GM18873 (cell line): ENCODE data around the gene HOXA10.

Experiments used
- ATAC-seq: cut with Tn5 transposase; IDR thresholded peaks from one replicate; pipeline ENCODE4 v1.9.1; 2021; ENCODE audit warnings: mild to moderate bottlenecking, moderate library complexity, moderate number of reproducible peaks; ENCODE audit not compliant: unreplicated experiment, low FRiP score

The HOXA10 gene

DNA sequence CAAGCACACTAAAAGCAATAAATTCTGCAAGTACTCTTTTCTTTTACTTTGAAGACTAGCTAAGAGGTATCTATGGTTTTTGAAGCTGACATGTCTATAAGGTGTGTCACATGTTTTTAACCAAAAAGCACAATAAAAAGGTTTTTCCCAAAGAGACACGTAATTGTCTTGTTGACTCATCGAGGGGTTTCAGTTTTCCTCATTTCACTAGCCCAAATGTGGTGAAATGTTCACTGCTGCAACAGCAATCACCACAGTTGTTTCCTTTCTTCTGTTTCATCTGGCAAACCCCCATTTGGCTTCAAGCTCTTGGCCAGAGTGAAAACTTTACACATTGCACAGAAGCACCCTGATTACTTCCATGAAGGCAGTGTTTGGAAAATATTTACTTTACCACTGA, 39.7 kb downstream of the HOXA10 start:
- ATAC-seq, result no peak

GRCh38 chr7:27133409-27134231, 40.5 kb downstream of the HOXA10 start:
- ATAC-seq, result no peak

DNA sequence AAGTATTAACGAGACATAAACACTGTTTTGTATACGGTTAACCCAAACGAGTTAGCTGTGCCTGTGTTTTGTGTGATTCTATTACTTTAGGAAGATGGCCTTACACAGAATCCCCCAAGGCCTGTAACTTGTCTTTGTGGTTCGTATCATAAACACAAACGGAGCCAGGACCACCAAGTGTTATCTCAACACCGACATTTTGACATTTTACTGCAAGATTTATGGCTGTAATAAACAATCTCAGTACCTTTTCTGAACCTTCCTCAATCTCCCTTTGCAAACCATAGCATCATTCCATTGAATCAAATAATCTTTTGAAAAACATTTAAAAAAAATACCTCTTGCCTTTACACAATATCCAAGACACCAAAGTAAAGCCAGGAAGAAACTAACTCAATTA, 41.1 kb downstream of the HOXA10 start:
- no peak for ATAC-seq

DNA sequence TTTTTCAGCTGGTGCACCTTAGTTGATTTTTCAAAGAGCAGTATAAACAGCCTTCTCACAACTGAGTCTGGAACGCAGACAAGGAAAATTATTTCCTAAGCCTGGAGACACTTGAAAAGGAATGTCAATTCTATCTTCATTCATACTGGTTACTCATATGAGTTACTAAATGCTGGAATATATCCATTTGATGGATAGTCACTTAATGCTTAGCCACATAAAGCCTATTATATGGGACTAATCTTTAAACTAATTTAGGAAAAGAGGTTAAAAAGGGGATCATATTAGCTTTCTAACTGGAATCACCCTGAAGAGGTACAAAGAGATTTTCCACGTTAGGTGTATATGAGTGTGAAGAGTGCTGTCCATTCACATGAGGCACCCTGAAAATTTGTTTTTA, 41.9 kb downstream of the HOXA10 start:
- no peak for ATAC-seq

DNA sequence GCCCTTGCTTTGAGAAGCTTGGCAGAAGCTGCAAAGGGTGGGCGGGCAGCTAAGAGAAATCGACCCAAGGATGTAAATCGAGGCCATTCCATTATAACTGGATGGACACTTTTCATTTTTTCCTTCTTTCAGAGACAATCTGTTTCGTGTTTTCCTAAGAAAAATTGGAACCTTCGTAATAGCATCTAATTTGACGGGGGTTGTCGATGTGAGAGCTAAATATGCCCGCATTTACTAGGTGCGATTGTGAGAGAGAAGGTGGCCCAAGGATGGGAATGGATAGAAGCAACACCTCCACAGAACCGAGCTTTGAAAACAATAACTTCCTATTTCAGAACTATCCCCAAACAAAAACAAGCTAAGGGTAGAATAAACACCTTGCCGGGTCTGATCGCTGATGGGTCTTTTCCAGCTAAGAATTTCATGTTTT, 42.7 kb downstream of the HOXA10 start:
- ATAC-seq, result no peak

DNA sequence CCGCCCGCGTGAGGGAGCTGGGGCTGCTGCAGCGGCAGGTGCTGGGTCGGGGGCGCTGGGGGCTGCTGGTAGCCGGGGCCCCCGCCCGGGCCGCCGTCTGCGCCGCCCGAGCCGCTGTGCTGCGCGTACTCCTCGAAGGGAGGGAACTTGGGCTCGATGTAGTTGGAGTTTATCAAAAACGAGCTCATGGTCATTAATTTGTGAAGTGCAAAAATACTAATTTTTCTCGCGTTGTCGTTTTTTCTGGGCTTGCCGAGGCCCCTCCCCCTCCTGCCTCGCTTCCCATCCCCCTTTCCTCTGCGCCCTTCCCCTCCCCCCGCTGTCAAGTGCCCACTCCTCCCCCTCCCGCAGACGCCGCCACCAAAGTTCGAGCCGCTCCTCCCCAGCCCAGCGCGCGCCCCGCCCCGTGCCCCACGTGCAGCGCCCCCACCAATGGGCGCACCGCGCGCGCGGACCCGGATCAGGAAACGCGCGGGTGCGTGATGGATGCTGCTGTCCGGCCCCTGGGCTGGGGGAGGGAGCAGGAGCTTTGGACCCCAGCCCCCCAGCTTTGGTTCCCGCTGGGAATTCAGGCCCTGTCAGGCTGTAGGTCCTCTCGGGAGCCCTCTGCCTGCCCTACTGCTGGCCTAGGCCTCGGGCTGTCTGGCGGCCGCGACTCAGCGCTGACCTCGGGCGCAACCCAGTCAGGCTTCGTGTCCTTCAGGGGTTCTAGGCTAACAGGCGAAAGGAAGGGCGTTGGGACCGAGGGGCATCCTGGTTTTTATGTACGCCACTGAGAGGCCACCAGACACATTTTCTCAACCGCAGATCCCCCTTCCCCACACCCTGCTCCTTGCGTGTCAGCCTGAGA, 43.4 kb downstream of the HOXA10 start, which contains the start of gene HOXA4:
Gene HOXA4 (minus strand): TSS at position 218 of the 850 bp plus-strand sequence. CDS start 24 bp downstream, at position 194.
- no peak for ATAC-seq

GRCh38 chr7:27129729-27130539, 44.2 kb downstream of the HOXA10 start:
- no peak for ATAC-seq

- no peak for ATAC-seq
Measured at GRCh38 chr7:27128776-27129728, 45.1 kb downstream of the HOXA10 start.

GRCh38 chr7:27128034-27128433, 46.1 kb downstream of the HOXA10 start:
- ATAC-seq, result no peak

GRCh38 chr7:27126596-27127327, 47.4 kb downstream of the HOXA10 start:
- no peak for ATAC-seq

DNA sequence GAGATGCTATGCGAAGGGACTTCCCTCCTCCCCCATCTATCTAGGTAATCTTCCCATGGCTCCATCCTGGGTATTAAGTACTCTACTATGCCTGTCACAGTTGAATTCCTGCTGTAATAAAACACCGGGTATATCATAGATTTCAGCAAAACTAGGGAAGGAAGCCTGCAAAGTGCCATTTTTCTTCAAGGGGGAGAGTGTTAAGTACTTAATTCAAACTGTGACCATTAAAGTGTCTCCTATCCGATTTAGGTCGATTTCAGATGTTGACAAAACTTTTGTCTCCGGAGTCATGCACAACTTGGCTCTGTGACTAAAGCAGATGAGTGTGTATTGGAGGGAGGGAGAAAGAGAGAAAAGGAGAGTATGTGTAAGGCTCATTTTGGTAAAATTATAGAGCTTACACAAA, 48.1 kb downstream of the HOXA10 start:
- no peak for ATAC-seq

DNA sequence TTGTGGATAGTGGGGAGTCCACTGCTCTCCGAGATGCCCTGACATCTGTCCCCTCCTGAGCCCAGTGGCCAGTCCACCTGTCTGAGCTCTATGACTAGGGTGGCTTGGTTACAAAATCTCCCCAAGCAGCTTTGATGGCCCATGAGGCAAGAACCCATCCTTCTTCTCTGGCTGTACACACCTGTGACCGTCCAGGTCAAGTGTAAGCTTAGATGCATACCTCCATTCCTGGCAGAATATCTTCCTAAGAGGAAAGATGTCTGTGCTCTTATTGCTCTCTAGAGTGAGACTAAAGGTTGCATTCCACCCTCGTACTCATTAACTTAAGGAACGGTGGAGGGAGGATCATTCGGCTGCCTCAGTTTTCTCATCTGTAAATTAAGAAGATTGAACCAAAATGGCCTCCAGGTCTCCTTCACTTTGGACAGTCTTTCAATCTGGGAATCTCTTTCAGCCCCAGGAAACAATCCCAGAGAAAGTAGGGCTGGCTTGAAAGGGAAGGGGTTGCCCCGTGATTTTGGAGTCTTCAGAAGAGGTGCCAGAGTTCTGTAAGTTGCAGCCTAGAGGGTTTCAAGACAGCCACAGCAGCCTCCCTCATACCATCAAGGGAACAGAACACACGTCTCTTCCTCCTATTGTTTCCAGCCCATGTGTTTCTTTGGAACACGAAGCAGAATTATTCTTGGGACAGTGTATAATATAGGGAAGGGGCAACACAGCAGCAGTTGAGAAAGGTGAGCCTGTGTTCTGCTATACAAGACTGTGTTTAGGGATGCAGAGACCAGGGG, 49.0 kb downstream of the HOXA10 start:
- no peak for ATAC-seq

- no peak for ATAC-seq
Measured at GRCh38 chr7:27124096-27124901, 49.8 kb downstream of the HOXA10 start.

DNA sequence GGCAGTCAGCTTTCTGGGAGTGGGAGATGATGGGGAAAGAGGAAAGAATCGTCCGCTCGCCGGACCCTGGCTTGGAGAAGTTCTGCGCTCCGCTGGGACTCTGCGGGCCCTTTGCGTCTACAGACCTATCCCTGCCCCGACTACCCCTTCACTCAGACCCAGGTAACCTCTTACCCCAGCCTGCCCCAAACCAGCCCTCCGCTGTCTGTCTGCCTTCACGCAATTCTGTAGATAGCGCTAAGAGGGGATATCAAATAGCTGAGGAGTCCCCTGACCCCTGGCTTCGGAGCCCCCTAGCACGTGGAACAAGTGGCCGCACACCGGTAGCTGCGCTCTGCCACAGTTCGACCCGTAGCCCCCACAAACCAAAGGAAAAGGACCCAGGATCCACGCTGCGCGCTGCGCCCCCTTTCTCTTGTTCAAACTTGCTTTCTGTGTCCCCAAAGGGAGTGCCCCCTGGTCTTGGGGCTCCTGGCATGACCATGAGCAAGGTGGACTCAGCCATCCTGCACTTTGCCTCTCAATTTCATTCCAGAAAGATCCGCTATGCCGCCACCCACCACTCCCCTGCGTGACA, 50.6 kb downstream of the HOXA10 start:
- no peak for ATAC-seq

GRCh38 chr7:27123007-27123476, 51.1 kb downstream of the HOXA10 start:
- ATAC-seq, result no peak

DNA sequence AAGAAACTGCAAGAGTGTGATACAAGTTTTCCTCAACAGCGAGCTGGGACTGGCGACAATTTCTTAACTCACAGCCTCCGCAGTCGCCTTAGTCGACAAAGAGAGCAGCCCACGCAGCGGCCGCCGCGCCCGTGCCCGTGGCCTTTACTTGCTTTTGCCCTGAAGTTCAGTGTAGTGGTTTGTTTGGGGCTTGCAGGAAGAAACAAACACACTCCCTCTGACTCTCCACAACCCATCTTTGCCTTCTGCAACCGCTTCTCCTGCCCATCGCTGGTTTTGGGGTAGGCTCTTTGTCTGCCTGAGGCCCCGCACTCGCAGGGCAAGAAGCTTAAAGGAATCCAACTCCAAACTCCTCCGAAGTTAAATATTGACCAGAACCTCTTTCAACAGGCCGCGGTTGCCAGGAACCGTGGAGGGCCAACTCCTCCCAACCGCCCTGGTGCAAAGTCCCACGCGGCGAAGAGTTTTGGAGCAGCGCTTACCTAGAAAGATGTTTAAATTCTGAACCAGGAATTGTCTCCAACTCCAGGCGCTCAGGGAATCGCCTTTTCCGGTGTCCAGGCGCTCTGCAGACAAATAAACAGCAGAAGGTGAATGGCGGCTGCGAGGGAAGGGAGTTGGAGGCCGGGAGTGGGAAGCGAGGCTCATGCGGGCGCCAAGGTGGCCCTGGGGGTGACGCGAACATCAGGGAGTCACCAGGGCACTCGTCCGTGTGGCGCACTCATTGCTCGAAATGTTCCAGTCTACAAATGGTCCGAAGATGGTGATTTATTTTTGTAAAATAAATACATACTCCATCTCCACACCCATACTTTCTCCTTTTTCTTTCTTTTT, 51.8 kb downstream of the HOXA10 start:
- ATAC-seq, result no peak
